Measurements from ENCODE around the gene PPP4C. TPM values are rescaled to one million over a fixed set of nuclear protein-coding genes. Genes with fewer than 3 reads are reported as not detected.

Gene PPP4C
- total and polyA plus RNA-seq, 2 of the 8 experiments (the other 6 are each of a cell fraction or from before 2014, with no cell fraction given): 148 to 298 TPM

DNA sequence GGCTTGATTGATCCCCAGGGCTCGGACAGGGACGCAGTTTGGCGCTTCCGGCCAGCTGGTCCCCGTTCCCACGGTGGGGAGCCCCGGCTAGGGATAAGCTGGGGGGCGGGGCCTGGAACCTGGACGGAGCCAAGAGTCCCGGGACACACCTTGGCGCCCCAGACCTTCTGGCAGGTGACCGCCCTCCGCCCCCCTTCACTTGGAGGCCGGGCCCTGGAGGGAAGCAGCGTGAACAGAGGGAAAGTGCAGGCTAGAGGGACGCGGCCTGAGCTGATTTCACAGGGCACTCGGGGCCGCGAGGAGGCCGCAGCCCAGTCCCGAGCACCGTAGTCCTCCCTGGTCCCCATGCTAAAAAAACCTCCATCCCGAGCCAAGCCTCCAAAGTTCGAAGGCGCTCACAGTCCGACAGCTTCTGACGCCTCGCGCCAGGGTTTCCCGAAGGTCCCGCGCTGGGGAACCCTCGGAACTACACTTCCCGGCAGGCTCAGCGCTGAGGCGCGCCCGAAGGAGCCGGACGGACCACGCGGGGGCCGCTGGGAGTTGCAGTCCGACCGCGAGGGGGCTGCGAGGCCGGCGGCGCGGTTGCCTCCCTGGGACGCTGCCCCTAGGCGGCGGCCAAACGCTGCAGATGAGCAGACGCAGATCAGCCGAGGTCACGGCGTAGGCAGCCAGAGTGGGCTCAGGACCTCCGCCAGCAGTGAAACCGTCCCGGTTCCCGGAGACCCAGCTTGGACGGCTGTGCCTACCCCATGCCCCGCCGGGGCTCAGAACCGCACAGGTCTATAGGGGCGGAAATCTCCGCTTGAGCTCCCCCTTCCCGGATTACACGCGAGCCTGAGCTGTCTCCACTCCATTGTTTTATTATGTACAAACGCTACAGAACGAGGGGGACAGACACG is 15.9 kb downstream of the PPP4C start, which contains the start of gene TBX6 (continued):
- no peak for TF ChIP-seq EZH2 (IDR thresholded peaks at IDR 0.05; ENCODE audit: low read depth, low read length, severe bottlenecking)
- no peak for TF ChIP-seq GTF2F1 (IDR thresholded peaks at IDR 0.05; ENCODE audit: borderline replicate concordance, low read depth, low read length)
- TF ChIP-seq SAP30 (IDR thresholded peaks at IDR 0.05; ENCODE audit: insufficient read depth, insufficient replicate concordance, low read length): peak; percentile 63
- TF ChIP-seq GABPA (IDR thresholded peaks at IDR 0.05; ENCODE audit: borderline replicate concordance, insufficient read depth, low read length): no peak
- TF ChIP-seq, protein P1, sequence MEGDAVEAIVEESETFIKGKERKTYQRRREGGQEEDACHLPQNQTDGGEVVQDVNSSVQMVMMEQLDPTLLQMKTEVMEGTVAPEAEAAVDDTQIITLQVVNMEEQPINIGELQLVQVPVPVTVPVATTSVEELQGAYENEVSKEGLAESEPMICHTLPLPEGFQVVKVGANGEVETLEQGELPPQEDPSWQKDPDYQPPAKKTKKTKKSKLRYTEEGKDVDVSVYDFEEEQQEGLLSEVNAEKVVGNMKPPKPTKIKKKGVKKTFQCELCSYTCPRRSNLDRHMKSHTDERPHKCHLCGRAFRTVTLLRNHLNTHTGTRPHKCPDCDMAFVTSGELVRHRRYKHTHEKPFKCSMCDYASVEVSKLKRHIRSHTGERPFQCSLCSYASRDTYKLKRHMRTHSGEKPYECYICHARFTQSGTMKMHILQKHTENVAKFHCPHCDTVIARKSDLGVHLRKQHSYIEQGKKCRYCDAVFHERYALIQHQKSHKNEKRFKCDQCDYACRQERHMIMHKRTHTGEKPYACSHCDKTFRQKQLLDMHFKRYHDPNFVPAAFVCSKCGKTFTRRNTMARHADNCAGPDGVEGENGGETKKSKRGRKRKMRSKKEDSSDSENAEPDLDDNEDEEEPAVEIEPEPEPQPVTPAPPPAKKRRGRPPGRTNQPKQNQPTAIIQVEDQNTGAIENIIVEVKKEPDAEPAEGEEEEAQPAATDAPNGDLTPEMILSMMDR (IDR thresholded peaks at IDR 0.05; ENCODE audit: control extremely low read depth in 1 of 3, insufficient read depth in 1 of 3, low read depth in 1 of 3, low read length in 3 of 3): peak; percentile 75 to 76 (median 76)
- TF ChIP-seq RBBP5 (IDR thresholded peaks at IDR 0.05; ENCODE audit: borderline replicate concordance, low read depth, low read length): no peak
- TF ChIP-seq CBX8 (IDR thresholded peaks at IDR 0.05; ENCODE audit: borderline replicate concordance, low read depth, low read length): no peak
- TF ChIP-seq CHD2 (IDR thresholded peaks at IDR 0.05; ENCODE audit: low read length): no peak
- TF ChIP-seq RNF2 (IDR thresholded peaks at IDR 0.05; ENCODE audit: borderline replicate concordance, low read depth, low read length, missing control alignments, poor library complexity, severe bottlenecking): no peak
- peak; percentile 54; the same call in 1 of the 2 replicates for TF ChIP-seq POLR2AphosphoS5 (IDR thresholded peaks at IDR 0.05; ENCODE audit: low read depth, low read length)
- no peak for TF ChIP-seq KDM1A (IDR thresholded peaks at IDR 0.05; ENCODE audit: borderline replicate concordance, low read length)
- no peak for TF ChIP-seq SRF (IDR thresholded peaks at IDR 0.05; ENCODE audit: low read depth, low read length)
- no peak for TF ChIP-seq BACH1 (IDR thresholded peaks at IDR 0.05; ENCODE audit: low read length)
- TF ChIP-seq CHD1 (IDR thresholded peaks at IDR 0.05; ENCODE audit: low read depth, low read length): no peak
- no peak for TF ChIP-seq BCL11A (IDR thresholded peaks at IDR 0.05; ENCODE audit: low read depth in 2 of 2, low read length in 2 of 2)
- TF ChIP-seq TAF7 (optimal IDR thresholded peaks at IDR 0.05; ENCODE audit: borderline replicate concordance, low read depth, low read length): no peak
- TF ChIP-seq, protein P2, sequence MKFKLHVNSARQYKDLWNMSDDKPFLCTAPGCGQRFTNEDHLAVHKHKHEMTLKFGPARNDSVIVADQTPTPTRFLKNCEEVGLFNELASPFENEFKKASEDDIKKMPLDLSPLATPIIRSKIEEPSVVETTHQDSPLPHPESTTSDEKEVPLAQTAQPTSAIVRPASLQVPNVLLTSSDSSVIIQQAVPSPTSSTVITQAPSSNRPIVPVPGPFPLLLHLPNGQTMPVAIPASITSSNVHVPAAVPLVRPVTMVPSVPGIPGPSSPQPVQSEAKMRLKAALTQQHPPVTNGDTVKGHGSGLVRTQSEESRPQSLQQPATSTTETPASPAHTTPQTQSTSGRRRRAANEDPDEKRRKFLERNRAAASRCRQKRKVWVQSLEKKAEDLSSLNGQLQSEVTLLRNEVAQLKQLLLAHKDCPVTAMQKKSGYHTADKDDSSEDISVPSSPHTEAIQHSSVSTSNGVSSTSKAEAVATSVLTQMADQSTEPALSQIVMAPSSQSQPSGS (IDR thresholded peaks at IDR 0.05; ENCODE audit: low read length): no peak; the same call in 1 of the 2 replicates
- no peak for TF ChIP-seq MAFK (IDR thresholded peaks at IDR 0.05; ENCODE audit: low read depth, low read length)
- peak; percentile 71 for TF ChIP-seq CREB1 (IDR thresholded peaks at IDR 0.05)
